ENCODE data around the gene ZNF224. TPM values are rescaled to one million over a fixed set of nuclear protein-coding genes. Genes with fewer than 3 reads are reported as not detected.

The ZNF224 gene
- total and polyA plus RNA-seq, 2 of the 4 experiments (the other 2 are of a cell fraction), result 10.3 to 26.3 TPM

GRCh38 chr19:44092108-44092507 is 2.1 kb upstream of the ZNF224 start:
- no peak overlapping the region for H3K56ac ChIP-seq (ENCODE audit: extremely low read depth, insufficient read depth, low read length)
- H2BK20ac ChIP-seq (ENCODE audit: low read depth, low read length), result no peak overlapping the region
- no TSS peak for BruUV-seq (replicated peaks)
- in situ Hi-C loops (cut with MboI; ENCODE audit: low sequenced_read_pairs) (no loop called here), intact Hi-C loops (cut with micrococcal nuclease) (loop anchor here (10.0 kb wide), 1 partner anchor 157 kb away; the partner anchor contains the start of gene ZNF45), dilution Hi-C loops (cut with HindIII; ENCODE audit: low sequenced_read_pairs, unreplicated experiment) (no loop called here)
- H3K18ac ChIP-seq (ENCODE audit: low read depth, low read length), result no peak overlapping the region
- H4K20me1 ChIP-seq (ENCODE audit: insufficient read depth, low read length), result no peaks in the 10 kb centered on the region
- no peaks in the 10 kb centered on the region for H3K27me3 ChIP-seq (ENCODE audit: control insufficient read depth, insufficient read depth, low read length)
- H3K9ac ChIP-seq (ENCODE audit: low read depth, low read length), result no peak overlapping the region
- no peak overlapping the region for H2BK5ac ChIP-seq (ENCODE audit: low read depth, low read length, poor library complexity, severe bottlenecking)
- H2AK5ac ChIP-seq (ENCODE audit: low read depth, low read length), result no peak overlapping the region
- H3K14ac ChIP-seq (replicated peaks; ENCODE audit: low read depth, low read length), result no peak overlapping the region
- no peak overlapping the region for H3K4me2 ChIP-seq (ENCODE audit: low read depth, low read length)
- no peaks in the 10 kb centered on the region for H3K9me3 ChIP-seq (ENCODE audit: control insufficient read depth, insufficient read depth, low read length)
- no peak overlapping the region for H3K23ac ChIP-seq (ENCODE audit: low read depth, low read length)
- H3K36me3 ChIP-seq (ENCODE audit: control insufficient read depth, insufficient read depth, low read length), result peaks cover 3% of the 10 kb centered on the region; the same call in 1 of the 2 replicates
- H4K91ac ChIP-seq (ENCODE audit: insufficient read depth, low read depth, low read length), result no peak overlapping the region
- ChIA-PET POLR2A (ENCODE audit: unreplicated experiment) (no interaction called here), CTCF (interaction anchor here (1.0 kb wide), 1 partner anchor 18 kb away, joined by 3 read pairs; no protein-coding TSS in a partner anchor)
- H3K27ac ChIP-seq (ENCODE audit: insufficient read depth, low read length), result no peak overlapping the region
- no peak overlapping the region for H2BK120ac ChIP-seq (ENCODE audit: low read depth, low read length)
- no peak overlapping the region for H2AFZ ChIP-seq (replicated peaks; ENCODE audit: low read length, poor library complexity)
- no peaks in the 10 kb centered on the region for H3K4me1 ChIP-seq (ENCODE audit: control insufficient read depth, insufficient read depth, low read length)
- DNase-seq, result no peak
- H4K8ac ChIP-seq (ENCODE audit: low read depth in 2 of 2, low read length in 2 of 2), result no peak overlapping the region
- no peak overlapping the region for H2BK15ac ChIP-seq (ENCODE audit: low read depth, low read length)
- H2AK9ac ChIP-seq (replicated peaks; ENCODE audit: low read depth, low read length, poor library complexity), result no peak overlapping the region
- H3K79me1 ChIP-seq (ENCODE audit: low read depth in 1 of 2, low read length in 2 of 2), result peaks cover 14 to 21% of the 10 kb centered on the region in 2 experiments; a peak in 3 of 4 replicates
- no CpG with 5 or more reads among the region's 4 CpGs for WGBS, 2 experiments (ENCODE audit: extremely low coverage in 2 of 2, insufficient read length in 1 of 2)
- TF ChIP-seq ELK1 (IDR thresholded peaks at IDR 0.05; ENCODE audit: borderline replicate concordance, low read depth, low read length) (no peak), FOS (IDR thresholded peaks at IDR 0.05; ENCODE audit: low read depth, low read length) (no peak), RAD21 (IDR thresholded peaks at IDR 0.05; ENCODE audit: low read length) (no peak), CHD1 (IDR thresholded peaks at IDR 0.05; ENCODE audit: low read depth, low read length) (no peak), MXI1 (IDR thresholded peaks at IDR 0.05; ENCODE audit: borderline replicate concordance, low read depth, low read length) (no peak), USF2 (IDR thresholded peaks at IDR 0.05; ENCODE audit: low read depth, low read length) (no peak)
- no peaks in the 10 kb centered on the region for H3K9me1 ChIP-seq (ENCODE audit: insufficient read depth, low read length)
- ATAC-seq (ENCODE audit: low read depth), result no peak
- H3K4ac ChIP-seq (ENCODE audit: low read depth, low read length), result no peak overlapping the region
- H4K5ac ChIP-seq (ENCODE audit: low read depth, low read length), result no peak overlapping the region
- no peak overlapping the region for H3K4me3 ChIP-seq (ENCODE audit: insufficient read depth, low read depth, low read length)

Data from IMR-90 (cell line).